Activated T-cell treated with anti-CD3 and anti-CD28 coated beads, Interleukin-2, amount 50 U/mL, for 48 hours (primary cell): Measurements from ENCODE around the gene RANBP3.

Experiments used
- DNase-seq, 2 experiments: peaks; one replicate each; pipeline ENCODE4 v3.0.0-alpha.2; 2020

The RANBP3 gene

DNA sequence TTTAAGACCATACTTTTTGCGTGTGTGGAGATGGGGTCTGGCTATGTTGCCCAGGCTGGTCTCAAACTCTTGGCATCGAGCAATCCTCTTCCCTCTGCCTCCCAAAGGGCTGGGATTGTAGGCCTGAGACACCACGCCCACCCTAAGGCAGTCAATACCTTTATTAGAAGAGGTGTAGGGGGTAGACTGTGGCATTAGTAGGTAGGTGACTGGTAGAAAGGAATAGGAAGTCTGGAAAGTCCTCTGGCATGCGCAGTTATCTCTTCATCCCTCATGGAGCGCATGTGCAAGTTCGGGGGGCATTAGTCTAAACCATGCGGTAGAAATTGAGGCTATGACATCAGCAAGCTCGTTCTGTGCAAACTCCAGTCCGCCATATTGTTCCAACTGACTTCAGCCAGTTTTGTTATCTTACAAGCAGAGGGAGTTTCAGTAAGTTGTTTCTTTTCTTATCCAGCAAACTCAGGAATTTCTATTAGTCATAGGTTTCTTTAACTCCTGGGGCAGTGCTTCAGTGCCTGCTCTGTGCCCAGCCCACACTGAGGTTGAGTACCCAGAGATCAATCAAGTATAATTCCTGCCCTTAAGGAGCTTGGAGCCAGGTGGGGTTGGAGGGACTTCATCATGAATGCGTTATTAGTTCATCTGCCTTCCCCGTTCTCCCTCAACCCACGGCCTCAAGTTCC, 7.3 kb upstream of the RANBP3 start:
- DNase-seq = no peak

DNA sequence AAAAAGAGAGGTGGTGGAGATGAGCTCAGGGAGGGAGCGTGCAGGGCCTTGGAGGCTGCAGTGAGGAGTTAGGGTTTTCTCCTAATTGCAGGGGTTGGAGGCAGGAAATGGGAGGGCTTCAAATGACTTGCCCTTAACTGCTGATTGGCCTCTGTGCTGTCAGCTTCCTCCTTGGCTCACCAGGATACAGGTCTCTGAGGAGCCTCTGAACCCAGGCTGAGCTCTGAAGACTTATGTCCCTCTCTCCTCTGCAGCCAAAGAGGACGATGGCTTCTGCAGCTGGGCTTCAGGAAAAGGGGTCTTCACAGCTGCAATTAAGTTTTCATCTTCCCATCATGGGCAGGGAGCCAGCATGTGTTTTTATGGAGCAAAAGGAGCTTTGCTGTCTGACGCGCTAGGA, 6.7 kb upstream of the RANBP3 start:
- DNase-seq = no peak

DNA sequence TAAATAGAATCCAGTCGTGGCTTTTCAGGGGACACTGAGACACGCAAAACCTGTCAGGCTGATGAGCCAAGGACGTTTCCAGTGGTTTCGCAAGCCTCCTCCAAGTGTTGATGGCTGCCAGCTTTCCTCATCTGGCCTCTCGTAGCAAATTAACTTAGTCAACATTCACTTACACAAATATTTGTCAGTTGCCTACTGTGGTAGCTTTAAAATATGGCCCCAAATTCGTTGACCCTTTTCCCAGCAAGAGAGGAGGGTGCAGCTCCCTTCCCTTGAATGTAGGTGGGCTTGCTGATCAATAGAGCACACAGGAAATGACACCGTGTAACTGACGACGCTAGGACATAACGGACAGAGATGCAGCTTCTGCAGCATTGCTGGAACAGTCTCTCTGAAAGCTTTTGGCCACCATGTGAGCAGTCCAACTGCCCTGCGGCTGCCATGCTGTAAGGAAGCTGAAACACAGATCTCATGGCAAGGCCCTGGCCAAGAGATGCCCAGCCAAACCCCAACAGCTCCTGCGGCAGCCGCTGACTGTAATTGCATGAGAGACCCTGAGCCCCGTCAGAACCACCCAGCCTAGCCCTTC, 5.5 kb upstream of the RANBP3 start:
- DNase-seq = peak; percentile 31 to 34

DNA sequence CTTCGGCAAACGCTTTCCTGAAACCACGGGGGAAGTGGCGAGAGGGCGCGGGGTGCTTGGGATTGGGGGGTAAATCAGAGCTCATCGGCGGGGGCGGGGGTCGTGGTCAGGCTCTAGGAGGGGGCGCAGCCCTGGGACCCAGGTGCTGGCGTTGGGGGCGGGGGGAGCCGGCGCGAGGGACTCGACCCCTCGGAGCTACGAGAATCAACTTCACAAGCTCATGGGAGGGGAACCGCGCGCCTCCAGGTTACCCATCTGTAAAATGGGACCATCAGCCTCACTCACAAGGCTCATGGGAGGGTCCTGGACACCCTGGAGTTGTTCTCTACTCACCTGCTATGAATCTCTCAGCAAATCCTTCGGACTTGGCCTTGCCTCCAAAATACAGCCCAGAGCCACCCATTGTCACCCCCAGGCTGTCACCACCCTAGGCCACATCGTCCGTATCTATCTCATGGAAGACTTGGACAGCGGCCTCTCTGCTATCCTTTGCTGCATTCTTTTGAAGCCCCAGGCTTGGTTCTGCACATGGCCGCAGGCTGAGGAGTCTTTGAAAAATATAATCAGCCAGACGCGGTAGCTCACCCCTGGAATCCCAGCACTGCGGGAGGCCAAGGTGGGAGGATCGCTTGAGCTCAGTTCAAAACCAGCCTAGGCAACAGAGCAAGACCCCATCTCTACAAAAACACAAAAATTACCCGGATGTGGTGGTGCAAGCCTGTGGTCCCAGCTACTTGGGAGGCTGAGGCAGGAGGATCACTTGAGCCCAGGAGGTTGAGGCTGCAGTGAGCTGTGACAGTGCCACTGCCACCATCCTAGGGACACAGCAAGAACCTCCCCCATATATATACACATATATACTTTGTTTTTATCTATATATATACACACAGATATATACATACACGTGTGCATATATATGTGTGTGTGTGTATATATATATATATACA, 939 bp upstream of the RANBP3 start:
- DNase-seq = peak; percentile 37 to 40

DNA sequence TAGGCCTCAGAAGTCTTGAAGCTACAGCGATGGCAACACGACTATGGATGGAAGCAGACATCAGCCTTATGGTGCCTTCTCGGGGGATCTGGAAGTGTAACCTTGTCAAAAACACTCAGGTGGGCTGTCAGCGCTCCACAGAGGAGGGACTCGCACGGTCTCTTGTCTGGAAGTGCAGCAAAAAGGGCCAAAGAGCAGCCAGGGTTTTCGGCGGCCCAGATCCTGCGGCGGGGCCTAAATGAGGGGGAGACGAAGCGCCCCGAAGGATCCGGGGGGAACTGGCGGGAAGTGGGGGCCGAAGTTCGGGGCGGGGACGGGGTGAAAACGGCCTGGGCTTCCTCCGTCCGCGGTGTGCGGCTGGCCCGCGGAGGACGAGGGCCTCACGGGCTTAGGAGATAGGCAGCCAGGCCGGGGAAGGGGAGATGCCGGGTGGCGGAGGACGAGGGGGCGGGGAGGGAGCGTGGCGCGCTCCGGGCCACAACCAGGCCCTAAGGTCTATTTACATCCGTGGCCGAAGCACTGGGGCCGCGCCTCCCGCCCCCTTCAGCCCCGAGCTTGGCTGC, 637 bp downstream of the RANBP3 start:
- no peak for DNase-seq

DNA sequence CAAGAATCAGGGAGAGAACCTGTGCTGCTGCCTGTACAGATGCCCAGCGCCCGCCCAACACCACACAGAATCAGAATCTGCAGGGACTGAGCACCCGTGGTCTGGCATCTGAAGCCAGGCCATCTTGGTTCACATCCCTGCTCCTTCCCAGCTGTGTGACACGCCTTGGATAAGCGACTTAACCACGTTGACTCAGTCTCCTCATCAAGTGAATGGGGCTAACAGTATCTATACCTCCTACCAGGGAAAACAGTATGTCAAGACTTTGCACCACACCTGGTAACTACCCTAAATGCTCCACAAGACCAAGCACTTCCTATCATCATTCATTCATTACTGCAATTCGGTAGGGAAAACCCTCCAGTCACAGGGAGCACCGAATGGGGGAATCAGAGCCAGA, 1.2 kb downstream of the RANBP3 start:
- DNase-seq = no peak

DNA sequence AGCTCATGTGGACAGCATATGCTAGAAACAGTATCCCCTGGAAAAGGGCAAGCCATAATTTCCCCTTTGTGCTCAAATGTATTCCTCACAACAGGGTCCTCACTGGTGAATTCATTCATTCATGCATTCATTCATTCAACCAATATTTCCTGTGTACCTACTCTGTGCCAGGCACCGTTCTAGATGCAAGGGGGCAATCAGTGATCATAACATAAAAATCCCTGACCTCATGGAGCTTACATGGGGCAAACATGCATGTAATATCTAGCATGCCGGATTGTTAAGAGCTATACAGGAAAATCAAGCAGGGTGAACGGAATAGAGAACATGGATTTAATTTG, 2.6 kb downstream of the RANBP3 start:
- no peak for DNase-seq

DNA sequence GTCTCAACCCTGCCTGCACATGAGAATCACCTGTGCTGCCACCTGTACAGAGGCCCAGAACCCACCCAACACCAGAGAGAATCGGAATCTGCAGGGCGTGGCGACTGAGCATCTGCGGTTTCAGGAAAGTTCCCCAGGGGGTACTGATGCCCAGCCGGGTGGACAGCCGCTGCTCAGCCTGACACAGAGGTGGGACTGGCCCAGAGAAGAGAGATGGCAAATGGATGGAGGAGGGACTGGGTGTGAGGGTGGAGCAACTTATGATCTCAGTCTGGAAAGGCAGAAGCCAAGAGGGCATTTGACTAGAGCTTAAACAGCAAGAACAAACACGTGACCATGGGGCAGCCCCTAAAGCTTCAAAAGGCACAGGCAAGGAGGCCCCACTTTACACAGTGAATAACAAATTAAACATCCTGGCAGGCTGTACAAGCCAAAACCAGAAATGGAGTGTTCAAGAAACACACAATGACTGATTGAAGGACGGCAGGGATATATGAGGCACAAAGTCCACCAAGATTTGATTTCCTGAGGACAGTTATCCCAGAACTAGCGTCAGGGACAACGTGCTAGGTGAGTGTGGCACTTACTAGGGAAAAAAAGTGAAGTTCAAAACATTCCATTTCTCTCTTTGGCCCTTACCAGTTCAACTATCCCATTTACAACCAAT, 3.1 kb downstream of the RANBP3 start:
- peak in 1 of 2 experiments; percentile 58 for DNase-seq

DNA sequence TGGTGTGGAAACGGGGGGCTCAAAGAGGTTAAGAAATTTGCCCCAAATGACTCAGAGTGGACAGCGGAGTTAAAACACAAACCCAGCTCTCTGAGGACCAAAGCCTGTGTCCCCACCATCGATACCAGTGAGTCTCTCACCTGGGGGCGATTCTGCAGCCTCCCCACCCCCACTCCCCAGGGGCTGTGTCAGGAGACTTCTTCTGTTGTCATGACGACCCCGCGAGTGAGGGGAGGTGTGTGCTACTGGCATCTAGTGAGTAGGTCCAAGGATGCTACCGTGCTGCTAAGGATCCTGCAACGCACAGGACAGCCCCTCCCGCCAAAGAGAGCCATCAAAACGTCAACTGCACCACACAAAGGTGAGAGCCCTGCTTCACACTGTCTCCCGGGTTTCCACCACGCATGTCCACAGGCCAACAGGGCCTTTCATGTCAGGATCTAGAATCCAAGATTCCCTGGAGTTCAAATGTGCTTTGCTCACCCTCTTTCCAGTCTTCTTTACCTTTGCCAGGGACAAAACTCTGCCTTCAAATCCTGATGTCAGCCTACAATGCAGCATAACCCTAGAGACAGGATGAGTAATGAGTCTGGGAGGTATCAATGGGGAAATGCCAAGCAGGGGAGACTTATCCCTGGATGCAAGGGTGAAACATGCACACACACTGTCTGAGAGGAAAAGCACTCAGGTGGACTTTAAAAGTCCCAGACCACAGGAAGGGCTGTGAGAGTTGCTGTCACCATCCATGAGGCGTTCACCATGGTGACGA, 3.9 kb downstream of the RANBP3 start:
- no peak for DNase-seq

DNA sequence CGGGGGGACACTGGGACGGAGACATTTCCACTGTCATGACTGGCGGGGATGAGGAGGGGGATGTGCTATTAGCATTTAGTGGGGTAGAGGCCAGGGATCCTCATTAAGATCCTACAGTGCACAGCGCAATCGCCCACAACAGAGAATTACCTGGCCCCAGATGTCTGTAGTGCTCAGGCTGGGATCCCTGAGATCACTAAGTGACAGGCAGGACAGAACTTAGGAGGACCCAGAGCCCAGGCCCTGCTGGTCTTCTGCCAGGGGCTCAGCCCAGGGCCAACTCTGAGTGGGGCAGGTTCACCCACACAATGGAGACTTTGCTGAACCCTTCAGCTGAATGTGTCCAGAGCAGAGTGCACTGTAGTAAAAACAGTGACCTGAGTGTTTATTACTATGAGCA, 4.6 kb downstream of the RANBP3 start:
- no peak for DNase-seq

DNA sequence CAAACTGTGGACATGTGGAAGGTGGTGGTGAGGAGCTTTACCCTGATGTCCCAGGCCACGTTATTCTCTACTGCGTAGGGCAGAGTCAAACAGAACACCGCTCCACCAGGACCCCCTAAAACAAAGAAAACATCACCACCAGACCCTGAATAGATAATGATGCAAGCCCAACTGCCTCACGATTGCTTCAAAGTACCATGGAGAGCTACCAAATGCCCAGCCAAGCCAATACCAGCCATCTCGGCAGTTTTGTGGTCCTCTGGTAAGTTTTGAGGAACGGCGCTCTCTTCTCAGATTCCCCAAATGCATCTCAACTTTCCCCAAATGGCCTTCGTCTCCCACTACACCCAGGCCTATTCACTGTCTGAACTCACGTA, 5.6 kb downstream of the RANBP3 start:
- no peak for DNase-seq

DNA sequence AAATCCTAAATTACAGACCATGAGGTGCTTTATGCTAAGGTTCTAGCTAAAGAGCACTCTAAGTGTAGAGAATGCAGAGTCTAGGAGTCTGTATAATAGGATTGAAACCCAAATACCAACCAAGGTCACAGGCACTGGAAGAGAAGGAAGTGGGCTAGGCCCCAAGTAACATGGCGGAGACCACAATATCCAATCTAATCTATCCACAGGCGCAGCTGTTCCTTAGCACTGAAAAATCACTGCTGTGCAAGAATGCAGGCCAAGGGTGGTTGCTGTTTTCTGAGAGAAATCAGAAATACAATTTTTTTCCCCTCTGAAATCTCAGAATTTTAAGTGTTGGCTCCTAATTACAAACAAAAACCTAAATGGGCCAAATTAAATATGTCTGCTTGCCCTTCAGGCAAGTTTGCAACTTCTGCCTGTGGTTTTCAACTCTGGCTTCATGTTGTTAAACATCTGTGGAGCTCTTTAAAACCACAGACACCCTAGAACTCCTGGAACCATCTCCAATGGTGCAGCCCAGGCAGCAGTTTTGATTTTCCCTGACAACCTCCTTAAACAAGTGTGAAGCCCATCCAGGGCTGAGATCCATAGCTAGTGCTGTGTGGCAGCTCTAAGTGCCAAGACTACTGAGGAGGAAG, 6.1 kb downstream of the RANBP3 start:
- DNase-seq = no peak

DNA sequence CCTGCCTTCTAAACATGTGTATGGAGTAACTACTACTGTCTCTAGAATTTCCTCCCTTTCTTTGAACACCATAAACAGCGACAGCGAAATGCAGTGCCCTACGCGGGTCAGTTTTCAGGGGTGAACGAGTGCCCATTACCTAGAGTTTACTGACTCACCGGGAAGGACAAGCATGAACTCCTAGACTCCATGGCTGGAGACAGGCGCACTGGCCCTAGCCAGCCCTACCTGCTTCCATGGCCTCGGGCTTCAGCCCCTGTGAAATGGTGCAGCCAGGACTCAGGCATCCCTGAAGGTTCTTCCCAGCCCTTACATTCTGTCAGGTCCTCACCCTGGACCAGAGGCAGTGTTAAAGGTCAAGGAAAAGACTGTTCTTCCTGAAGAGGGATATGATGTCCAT, 8.5 kb downstream of the RANBP3 start:
- DNase-seq = no peak

DNA sequence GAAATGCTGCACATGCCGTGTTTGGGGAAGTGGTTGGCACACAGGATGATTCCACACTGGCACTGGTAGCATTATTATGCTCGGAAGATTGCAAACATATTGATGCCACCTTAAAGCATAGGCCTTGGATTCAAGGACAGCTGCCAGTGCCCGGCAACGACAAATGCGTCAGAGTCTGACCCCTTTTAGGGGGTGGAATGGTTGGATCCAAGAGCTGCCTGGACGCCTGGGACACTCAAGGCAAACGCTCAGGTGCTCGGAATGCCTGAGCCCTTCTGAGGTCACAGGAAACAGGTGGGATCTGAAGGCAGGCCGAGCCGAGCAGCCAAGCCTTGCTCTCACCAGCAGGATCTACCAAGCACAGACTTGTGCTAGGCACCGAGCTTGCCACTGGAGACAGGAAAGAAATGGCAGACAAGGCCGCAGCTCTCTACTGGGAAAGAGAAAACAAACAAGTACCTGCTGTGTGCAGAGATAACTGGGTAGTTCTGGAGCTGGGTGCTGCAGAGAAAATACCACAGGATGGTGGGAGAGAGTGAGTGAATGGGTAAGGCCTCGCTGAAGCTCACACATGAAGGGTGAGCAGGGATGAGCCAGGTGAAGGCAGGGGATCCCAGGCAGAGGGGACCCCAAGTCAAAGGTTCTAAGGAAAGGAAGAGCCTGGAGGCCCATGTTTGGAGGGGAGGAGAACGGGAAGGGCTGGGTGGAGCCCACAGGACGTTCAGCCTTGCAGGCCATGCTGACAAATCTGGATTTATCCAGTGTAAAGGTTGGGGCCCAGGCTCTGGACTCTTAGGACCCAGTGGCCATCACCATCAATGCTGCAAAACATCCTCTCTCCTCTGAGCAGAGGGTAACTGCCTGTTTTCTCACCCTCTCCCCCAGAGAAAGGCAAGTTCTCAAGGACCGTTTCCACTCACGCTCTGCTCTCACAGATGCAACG, 9.2 kb downstream of the RANBP3 start:
- DNase-seq = no peak

DNA sequence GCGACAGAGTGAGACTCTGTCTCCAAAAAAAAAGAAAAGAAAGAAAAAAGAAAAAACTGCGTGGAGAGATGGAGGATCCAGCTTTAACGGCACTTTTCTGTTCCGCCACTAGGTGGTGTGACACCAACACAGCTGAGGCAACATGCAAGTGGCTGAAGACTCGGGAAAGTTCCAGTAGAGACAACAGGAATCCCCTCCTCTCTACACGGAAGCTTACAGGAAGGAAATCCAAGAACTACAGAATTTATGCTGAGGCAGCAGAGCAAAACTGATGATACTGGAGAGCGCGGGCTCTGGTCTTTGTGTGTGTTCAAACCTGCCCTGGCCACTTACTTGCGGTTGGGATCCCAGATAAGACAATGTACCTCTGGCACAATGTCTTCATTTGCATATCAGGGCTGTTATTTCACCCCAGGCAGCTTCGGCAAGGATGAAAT, 9.9 kb downstream of the RANBP3 start:
- DNase-seq = peak; percentile 72 to 78

DNA sequence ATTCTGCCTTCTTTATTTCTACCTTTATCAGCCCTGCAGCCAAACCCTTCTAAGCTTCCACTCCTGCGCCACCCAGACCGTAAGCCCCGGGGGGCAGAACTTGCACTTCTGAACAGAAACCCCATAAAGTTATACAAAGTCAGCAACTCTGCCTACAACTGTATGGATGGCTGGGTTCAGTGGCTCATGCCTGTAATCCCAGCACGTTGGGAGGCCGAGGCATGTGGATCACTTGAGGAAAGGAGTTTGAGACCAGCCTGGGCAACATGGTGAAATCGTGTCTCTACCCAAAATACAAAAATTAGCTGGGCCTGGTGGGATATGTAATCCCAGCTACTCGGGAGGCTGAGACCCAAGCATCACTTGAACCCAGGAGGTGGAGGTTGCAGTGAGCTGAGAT, 10.4 kb downstream of the RANBP3 start:
- no peak for DNase-seq

DNA sequence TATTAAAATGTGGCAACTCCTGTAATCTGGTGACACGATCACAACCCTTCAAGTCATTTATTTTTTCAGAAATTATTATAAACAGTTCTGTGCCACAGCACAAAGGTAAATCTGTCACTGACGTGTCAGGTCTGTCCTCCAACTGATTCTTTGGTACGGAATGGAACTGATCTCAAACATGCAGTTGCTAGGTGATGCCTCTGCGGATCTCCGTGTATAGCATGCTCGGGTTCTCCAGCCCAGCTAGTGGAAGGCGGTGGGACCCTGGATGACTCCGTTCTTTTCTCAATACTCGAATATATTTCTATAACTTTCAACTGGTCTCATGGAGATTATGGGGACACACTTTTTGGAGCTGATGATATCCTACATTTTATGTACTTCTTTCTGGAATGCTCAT, 11.0 kb downstream of the RANBP3 start:
- no peak for DNase-seq

DNA sequence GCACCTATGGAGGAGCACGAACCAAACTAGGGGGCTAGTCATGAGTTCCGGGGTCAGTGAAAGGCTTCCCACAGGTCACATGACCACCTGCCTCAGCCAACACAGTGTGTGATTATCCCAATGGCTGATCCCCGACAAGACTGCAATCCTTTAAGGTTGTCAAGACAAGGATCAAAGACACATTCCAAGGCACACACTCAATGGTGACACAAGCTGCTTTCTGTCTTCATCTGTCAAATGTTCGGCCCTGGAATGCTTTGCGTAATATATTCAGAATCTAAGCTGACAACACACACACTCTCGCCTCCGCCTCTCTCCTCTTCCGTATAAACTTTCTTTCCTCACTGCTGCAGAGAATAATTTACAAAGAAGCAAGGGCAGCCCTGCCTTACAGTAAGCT, 11.7 kb downstream of the RANBP3 start:
- DNase-seq = no peak

DNA sequence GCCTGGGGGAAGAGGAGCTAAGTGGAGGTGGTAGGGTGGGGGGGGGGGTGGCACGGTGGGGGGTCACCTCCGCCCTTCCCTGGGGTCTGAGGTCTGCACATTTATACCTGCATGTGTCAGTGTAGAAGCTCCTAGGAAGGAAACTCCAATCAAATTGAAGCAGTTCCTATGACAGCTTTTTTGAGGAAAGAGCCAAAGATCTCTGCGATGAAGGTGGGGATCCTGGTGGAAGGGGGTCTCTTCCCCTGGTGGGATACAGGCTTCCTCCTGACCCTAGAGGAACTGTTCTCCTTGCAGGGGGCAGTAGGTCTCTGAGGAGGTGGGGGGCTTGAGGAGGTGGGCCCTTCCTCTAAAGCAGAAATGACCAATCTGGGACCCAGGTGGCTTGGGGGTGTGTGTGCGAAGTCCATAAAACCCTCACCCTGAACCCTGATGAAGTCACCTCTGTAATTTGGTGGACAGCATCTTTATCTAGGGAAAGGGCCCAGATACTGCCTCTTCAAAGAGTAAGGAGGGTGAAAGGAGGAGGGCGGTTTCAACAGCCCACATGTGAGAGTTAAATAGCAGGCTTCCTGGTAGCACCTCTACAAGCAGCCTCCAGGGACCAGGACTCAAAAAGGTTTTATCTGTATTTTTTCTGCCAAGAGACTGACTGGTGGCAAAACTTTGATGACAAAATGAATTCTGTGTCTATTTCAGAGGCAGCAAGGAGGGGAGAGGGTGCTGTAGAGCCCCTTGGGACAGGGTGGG, 12.9 kb downstream of the RANBP3 start:
- DNase-seq = no peak

DNA sequence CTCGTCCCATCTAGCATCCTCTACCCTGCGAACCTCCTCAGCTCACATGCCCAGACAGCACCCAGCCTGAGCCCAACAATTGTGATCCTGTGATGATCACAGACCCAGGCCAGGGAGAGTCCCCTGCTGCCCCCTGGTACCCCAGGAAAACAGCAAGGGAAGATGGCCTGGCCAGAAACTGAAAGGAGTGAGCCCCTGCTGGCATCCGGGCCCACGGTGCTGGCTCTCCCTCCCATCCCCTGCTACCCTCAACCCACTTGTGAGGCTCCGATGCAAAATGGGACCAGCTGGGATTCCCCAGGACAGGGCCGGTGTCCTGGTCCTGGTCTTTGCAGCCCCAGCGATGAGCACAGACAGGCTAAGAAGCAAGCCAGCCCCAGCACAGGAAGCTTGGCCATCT, 14.1 kb downstream of the RANBP3 start:
- no peak for DNase-seq
